Left ventricle myocardium superior (tissue), 1 donor: ENCODE data around the gene FARP1. TPM values are rescaled to one million over a fixed set of nuclear protein-coding genes. Genes with fewer than 3 reads are reported as not detected.

Experiments used
- ATAC-seq: fragments of 200-7000 bp; cut with Tn5 transposase; one replicate; pipeline ENCODE4 v1.9.1; 2020; ENCODE audit warnings: mild to moderate bottlenecking, moderate library complexity
- DNase-seq: peaks from one replicate; pipeline ENCODE4 v3.0.0-alpha.2; 2020
- intact Hi-C: fragments of 100-400 bp; cut with micrococcal nuclease; formaldehyde crosslinking; loops from one replicate; pipeline ENCODE4 v1.11.0; 2022
- total RNA-seq: library from RNA; stranded (reverse); fragmentation: NEBNext Ultra II Directional; extraction: Animal tissue kit (Norgen Biotek cat#: 25700); gene quantifications from one replicate; pipeline ENCODE4 v1.2.1, GENCODE V29; 2021
- donor health status: DM: no; HTN: yes; CAD: no; lungs with severe emphysema.

Gene FARP1
- total RNA-seq, 1 donor from 2014 or later, result 14.9 TPM

DNA sequence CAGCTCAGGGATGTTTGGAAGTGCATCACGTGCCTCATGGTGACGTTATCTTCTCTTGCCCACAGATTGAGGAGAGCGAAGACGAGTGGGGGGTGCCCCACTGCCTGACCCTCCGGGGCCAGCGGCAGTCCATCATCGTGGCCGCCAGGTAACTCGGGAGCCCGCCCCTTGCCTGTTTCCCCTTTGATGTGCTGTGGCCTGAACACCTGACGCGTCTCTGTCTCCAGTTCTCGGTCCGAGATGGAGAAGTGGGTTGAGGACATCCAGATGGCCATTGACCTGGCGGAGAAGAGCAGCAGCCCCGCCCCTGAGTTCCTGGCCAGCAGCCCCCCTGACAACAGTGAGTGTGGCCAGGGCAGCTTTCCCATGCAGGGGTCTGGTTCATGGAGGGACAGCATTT, 297.0 kb downstream of the FARP1 start:
- ATAC-seq (no peak), DNase-seq (no peak)
- intact Hi-C loops, result loop anchor here (10.0 kb wide), 1 partner anchor 215 kb away; no protein-coding TSS in a partner anchor

DNA sequence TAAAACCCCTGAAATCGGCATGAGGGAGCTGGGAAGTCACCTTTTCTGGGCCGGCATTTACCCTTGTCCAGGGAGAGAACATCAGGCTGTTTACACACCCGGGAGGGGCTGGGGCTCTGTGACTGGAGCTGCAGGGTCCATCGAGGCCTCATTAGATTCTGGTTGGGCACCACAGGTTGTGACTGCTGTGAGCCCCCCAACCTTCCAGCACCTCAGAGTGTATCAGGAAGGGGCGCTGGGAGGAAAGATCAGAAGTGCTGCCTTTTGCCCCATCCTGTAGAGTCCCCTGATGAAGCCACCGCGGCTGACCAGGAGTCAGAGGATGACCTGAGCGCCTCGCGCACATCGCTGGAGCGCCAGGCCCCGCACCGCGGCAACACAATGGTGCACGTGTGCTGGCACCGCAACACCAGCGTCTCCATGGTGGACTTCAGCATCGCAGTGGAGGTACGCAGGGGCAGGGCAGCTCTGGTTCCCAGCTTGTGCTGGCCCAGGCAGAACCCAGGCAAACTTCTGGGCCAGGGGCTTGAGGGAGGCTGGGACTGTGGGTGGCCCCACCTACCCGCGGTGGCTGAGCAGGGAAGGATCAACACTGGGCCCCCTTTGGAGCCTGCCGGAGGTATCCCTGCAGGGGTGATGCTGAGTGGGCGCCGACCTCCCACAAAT, 297.6 kb downstream of the FARP1 start:
- ATAC-seq, result no peak
- intact Hi-C loops, result loop anchor here (10.0 kb wide), 1 partner anchor 214 kb away; no protein-coding TSS in a partner anchor

DNA sequence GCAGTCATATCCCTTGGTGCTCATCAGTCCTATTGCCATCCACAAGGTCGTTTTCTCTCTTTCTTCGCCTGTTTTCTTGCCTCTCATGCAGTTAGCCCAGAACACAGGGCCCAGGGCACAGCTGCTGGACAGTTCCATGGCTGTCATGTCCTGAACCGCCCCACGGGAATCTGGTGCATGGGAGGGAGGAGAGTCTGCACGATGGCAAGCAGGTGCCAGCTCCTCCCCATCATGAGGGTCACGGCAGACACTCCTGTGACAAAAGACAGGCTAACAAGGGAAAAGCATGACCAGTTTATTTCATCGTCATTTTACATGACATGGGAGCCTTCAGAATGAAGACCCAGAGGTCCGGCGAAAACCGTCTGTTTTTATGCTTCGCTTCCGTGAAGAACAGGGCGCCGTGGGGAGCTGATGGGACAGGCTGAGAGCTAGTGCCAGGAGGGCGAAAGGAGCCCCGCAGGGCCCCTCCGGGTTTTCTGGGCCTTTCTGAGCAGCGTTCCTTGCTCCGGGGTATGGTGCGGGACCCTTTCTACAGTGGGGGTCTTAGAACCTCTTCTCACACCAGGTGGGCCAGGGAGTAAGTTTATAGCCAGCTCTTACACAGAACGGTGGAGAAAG, 298.3 kb downstream of the FARP1 start:
- DNase-seq (no peak), ATAC-seq (no peak)
- intact Hi-C loops, result loop anchor here (10.0 kb wide), 1 partner anchor 214 kb away; no protein-coding TSS in a partner anchor

More for the DNA sequence above, 297.6 kb downstream of the FARP1 start:
- no peak for DNase-seq

DNA sequence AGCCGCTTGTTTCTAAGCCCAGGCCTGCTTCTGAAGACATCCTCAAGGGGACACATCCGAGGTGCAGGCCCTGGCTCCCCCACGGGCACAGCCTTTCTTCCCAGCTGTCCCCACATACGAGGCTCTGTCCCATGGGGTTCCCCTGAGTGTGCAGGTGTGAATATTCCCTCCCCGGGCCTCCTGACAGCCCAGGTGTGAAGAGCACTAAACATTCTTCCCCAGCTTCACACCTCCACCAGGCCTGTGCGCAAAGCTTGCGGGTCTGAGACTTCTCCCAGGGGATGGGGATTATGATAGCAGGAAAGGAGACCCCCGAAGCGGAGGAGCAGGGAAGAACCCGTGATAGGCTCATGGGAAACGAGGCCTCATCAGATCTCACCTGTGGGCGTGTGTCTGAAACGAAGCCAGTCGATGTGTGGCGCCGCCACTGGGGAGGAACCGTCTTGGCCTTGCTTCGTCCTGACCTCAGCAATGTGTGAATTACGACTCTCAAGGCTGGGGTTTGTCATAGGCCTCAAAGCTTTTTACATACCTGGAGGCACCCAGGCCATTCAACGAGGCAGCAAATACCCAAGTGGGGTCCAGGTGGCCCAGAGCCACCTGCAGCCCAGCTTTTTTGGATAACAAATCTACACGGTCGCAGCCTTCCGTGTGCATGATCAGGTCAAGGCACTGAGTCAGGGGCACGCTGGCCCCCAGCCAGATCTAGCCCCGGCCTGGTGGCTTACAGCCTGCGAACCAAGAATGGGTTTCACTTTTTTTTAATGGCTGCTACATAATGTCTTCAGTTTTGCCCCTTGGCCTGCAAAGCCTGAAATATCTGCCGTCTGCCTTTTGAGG, 299.7 kb downstream of the FARP1 start:
- no peak for ATAC-seq
- intact Hi-C loops, result loop anchor here (10.0 kb wide), 1 partner anchor 212 kb away; no protein-coding TSS in a partner anchor
- no peak for DNase-seq

DNA sequence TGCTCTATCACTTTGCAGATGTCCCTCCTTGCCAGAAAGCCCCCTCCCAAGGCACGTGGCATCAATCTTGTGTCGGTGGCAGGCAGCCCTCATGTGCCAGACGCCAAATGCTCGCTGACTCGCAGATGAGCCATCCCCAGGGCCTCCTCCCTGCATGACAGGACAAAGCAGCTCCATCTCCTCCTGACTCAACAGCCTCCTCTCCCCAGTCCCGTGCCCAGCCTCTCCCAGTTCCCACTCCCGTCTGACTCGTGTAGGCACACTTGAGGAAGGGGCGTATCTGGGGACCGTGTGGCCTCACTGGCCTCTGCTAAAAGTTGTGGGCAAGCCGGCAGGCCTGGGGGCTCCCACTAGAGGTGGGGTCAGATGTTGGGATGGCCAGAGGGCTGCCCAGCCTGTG, 300.4 kb downstream of the FARP1 start:
- intact Hi-C loops, result loop anchor here (10.0 kb wide), 1 partner anchor 211 kb away; no protein-coding TSS in a partner anchor
- DNase-seq, result no peak
- no peak for ATAC-seq

DNA sequence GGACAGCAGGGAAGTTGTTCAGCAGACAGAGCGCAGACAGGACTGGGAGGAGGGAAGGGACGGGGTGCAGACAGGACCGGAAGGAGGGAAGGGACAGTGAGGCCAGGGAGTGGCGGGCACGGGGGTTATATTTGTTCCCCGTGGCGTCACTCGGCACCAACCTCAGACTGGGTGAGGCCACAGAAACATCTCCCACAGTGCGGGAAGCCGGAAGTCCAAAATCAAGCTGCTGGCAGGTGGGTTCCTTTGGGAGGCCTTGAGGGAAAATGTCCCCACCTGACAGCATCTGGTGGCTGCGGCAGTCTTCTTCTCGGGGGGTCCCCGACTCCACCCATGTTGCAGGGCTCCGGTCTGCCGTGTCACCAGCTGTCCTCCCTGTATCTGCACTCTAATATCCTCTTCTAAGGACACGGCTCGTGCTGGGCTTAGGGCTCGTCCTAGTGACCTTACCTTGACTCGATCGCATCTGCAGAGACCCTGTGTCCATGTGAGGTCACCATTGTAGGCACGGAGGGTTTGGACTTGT, 301.0 kb downstream of the FARP1 start:
- intact Hi-C loops, result loop anchor here (10.0 kb wide), 1 partner anchor 211 kb away; no protein-coding TSS in a partner anchor
- DNase-seq (no peak), ATAC-seq (no peak)

DNA sequence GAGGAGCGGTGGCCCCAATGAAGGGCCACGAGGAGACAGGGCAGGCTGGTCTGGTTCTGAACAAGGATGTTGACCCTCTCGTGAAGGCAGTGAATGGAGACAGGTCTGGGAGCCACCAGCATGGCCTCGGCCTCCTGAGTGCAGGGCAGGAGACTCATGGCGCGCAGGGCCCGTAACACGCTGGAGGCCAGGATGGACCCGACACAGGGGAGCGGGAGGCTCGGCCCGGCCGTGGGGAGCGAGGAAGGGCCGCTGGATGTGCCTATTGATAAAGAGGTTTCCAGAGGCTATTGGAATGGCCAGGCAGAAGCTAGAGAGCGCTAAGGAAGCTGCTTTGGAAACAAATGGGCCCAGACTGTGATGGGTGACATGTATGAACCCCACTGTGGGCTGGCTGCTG, 301.5 kb downstream of the FARP1 start:
- intact Hi-C loops, result loop anchor here (10.0 kb wide), 1 partner anchor 210 kb away; no protein-coding TSS in a partner anchor

DNA sequence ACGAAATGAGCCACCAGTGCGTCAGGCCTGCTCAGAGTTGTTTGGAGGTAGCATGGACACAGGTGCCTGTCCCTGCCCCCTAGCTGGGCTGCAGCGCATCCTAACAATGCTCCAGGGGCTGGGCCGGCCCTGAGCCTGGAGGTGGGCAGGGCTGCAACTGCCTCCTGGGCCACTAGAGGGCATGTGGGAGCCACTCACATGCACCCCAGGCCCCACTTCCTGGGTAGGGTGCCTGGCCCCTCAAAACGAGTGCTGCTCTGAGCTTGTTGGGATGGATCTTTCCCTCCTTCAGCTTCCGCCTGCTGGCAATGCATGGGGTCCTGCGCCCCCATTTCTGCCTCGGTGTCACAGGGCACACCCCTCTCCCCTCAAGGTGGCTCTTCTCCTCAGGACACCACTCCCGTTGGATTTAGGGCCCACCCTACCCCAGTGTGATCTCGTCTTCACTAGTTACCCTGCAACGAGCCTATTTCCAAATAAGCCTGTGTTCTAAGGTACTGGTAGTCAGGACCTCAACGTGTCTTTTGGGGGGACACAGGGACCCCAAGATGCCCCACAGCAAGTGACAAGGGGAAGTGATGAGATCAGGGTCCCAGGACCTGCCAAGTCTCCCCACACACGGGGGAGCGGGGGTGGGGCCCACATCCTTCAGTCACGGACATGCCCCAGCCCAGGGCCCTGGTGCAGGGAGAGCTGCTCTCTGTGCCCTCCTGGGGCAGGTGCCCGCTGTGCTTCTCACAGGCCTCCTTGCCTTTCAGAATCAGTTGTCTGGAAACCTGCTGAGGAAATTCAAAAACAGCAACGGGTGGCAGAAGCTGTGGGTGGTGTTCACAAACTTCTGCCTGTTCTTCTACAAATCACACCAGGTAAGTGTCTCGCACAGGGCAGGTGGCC, 302.7 kb downstream of the FARP1 start:
- peak; percentile 86 for ATAC-seq
- intact Hi-C loops, result loop anchor here (10.0 kb wide), 1 partner anchor 209 kb away; no protein-coding TSS in a partner anchor
- DNase-seq, result peak; percentile 86

More for the DNA sequence above, 301.5 kb downstream of the FARP1 start:
- DNase-seq (no peak), ATAC-seq (no peak)

DNA sequence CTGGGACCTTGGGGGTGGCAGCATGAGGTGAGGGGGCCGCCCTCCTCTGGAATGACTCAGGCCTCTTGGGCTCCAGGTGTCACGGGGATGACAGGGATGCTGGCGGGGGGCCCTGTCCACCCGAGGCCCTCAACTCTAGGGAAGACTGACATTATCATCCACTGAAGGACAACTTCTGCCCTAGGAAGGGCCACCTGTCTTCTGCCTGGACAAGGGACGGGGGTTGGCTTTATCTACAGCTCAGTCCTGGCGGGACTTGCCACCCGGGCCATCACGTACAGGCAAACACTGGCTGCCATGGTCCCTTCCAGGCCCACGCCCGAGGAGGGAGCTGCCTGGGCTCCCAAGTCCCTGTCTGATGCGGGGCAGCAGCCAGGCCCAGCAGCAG, 303.3 kb downstream of the FARP1 start:
- DNase-seq (no peak), ATAC-seq (no peak)
- intact Hi-C loops, result loop anchor here (10.0 kb wide), 1 partner anchor 209 kb away; no protein-coding TSS in a partner anchor

DNA sequence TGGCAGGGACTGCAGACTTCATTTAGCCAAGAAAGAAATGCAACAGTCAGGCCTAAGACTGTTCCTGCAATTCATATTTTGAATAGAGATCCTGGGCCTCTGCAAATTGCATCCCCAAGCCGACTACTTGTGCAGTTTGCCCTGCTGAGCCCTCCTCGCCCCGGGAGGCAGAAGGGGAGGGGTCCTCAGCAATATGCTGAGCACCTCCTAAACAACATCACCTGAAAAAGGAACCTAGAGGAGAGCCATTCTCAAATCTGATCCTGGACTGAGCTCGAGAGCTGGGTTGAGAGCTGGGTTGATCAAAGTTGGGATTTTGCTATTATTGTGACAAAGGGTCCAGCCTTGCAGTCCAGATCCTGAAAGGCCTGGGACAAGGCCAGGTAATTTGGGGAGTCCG, 304.2 kb downstream of the FARP1 start:
- ATAC-seq (no peak), DNase-seq (no peak)
- intact Hi-C loops, result loop anchor here (10.0 kb wide), 1 partner anchor 208 kb away; no protein-coding TSS in a partner anchor

DNA sequence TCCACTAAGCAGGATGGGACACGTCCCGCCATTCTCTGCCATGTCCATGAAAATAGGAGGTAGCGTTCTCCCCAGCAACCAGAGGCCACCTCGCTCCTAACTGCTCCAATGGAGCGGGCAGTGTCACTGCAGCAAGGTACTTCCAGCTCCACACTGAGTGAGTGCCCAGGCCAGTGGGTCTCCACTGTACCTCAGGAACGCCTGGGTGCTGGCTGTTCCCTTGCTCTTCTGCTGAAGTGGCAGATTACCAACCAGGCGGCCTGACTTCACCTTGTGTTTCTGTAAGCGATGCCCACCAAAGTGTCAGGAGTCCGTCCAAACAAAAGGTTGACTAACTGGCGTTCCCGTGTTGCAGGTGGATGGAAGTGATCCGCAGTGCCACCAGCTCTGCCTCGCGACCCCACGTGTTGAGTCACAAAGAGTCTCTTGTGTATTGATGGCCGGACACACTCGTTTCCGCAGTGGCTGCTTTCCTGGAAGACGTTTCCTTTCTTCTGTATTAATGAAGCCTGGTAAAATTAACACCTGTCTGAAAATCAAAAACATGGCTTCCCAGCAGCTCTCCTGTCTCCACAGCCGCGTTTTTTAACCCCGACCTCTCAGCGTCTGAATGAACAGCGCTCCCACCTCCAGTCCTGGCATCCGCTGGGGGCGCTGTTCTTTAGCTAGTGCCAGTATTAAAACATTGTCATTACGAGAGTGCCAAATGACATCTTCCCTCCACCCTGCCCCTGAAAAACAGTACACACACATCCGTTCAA, 305.2 kb downstream of the FARP1 start:
- ATAC-seq, result peak; percentile 23
- DNase-seq, result peak; percentile 75
- intact Hi-C loops, result loop anchor here (10.0 kb wide), 1 partner anchor 207 kb away; no protein-coding TSS in a partner anchor

DNA sequence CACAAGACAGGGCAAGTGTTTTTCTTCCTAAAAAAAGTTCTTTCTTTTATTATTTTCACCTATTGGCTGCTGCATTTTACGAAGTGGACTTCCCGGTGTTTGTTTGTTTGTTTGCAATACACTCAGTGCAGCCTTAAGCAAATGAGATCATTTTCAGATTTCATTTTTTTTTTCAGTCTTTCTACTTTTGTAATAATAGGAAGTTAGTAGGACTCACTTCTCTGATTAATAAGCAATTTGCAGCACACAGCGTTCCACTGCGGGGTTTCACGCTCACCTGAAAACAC, 305.7 kb downstream of the FARP1 start:
- ATAC-seq, result no peak
- DNase-seq, result no peak
- intact Hi-C loops, result loop anchor here (10.0 kb wide), 1 partner anchor 206 kb away; no protein-coding TSS in a partner anchor

DNA sequence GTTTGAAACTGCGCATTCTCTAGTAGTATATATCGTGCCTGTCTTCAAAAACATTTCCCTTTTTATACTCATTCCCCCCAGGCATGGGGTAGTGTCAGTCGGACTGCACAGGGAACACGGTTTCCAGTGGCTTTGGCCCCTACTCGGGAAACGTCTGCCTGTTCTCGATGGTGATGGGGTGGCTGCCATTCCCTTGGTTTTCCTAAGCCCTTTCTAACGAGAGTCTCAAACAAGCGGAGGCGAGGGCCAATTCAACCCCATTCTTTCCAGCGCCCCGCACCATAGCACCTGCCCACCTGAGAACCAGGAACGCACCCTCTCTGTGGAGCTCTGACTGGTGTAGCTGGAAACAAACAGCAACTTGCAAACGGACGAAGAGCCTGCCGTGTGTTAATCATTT, 306.4 kb downstream of the FARP1 start:
- DNase-seq (no peak), ATAC-seq (no peak)
- intact Hi-C loops, result loop anchor here (10.0 kb wide), 1 partner anchor 206 kb away; no protein-coding TSS in a partner anchor

DNA sequence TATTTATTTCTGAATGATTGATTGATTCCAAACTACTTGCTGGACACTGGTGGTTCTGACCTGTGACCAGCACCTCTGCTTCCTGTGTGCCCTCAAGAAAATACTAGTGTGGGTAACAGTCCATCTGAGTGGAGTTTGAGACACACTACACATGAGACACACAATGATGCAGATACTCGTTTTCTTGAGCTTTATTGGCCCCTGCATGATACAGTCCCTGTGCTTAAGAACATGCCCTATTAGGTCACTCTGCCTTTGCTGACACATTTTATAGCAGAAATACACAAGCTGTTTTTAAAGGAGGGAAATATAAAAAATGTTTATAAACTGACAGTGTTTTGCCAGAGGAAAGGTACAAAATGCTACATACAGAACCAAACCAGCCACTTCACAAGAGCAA, 307.1 kb downstream of the FARP1 start:
- ATAC-seq (no peak), DNase-seq (no peak)
- intact Hi-C loops, result no loop called here

DNA sequence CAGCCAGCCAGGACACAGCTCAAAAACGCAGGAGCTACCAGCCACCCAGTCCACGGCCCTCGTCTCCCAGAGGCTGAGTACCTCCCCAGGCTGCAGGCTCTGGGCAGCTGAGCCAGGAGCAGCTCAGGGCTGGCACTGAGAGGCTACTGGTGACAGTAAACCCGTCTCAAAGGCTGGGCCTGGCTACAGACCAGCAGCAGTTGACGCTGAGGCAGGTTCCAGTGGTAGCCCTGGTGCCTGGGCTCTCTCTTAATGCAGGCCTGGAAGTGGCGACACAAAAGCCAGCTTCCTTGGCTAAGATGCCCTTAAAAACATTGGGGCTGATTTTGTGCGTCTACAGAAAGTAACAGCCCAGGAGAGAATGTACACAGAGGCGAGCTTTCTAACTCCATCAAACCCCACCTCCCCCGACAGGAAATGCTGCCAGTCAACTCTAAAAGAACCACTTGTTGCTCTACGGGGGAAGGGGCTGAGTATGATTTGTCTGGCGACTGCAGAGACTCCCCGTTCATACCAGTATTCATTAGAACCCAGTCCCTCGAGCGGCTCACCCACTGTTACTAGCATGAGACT, 307.7 kb downstream of the FARP1 start:
- ATAC-seq (peak; percentile 71), DNase-seq (peak; percentile 81)
- intact Hi-C loops, result no loop called here

DNA sequence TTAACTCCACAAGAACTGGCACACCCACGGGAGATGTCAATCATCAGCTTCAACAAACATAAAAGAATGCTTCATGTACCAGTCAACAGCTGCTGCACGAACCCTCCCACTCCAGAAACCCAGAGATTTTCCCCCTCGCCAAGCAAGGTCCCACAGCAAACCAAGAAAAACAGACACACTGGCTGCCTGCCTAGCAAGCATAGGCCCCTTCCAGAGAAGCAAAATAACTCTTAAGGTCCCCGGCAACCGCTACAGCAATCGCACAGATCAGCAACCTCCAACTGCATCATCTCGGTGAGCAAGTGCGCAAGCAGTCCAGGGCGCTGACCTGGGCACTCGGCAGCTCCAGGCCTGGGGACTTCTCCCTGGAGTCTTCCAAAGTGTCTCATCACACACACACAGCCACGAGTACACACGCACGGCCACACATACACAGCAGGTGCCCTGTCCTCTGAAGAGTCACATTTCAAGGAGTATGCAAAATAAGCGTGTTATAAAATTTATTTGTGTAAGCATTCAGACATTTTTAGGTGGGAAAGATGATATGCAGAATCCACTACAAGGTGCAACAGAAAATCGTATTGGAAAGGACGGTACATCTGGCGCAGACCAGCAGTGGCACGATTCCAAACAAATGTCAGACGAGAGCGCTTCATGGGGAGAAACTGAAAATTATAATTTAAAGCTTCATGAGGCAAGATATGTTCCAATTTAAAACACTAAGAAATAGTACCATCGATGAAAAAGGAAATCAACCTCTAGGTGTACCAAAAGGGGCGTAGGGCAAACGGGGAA, 309.0 kb downstream of the FARP1 start:
- DNase-seq, result peak; percentile 47
- ATAC-seq, result peak; percentile 30
- intact Hi-C loops, result no loop called here
